ENCODE measurements around the gene ALDH7A1. TPM values are rescaled to one million over a fixed set of nuclear protein-coding genes. Genes with fewer than 3 reads are reported as not detected.
"Not testable (repeated sequence)": the region's sequence is repeated elsewhere in the genome, so short reads cannot be mapped to it uniquely, and the experiment has no call there.

ALDH7A1 gene
- total RNA-seq, 1 experiment from 2014 or later: 27.2 TPM

DNA sequence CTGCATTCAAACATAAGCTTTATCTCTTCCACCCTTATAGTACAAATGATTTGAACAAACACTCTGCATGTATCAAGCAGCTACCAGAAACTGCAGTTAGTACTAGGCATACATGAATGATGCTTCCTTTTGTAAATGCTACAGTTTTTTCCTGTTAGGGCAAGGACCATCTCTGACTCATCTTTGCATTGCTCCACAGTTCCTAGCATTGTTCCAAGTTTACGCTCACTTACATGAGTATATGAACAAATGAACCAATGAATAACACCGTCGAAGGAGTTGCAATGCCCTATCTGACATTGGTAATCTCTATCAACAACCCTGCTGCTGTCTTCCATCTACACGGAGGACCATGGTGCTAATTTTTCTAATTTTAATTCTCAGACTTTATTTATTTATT lies 2.1 kb upstream of the ALDH7A1 start:
- no peak for DNase-seq (ENCODE audit: extremely low read depth, low read depth)

GRCh38 chr5:126595486-126596083 lies 566 bp upstream of the ALDH7A1 start:
- no peak for DNase-seq (ENCODE audit: extremely low read depth, low read depth)

DNA sequence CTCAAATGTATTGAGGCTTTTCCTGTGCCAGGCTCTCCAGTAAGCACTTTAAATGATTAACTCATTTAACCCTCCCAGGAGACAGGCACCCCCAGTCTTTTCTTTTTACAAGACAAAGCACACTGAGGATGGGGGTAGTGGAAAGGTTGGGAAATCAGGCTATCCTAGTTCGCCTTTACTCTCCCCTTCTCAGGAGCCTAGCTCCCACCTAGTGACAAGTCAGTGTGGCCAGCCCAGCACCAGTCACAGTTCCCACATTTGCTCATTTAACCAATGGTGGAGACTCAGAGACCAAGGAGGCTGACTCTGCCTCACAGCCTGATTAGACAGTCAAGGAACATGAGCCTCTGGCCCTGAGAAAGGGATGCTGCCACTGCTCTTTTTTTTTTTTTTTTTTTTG lies 3.5 kb downstream of the ALDH7A1 start:
- no peak for DNase-seq (ENCODE audit: extremely low read depth, low read depth)

DNA sequence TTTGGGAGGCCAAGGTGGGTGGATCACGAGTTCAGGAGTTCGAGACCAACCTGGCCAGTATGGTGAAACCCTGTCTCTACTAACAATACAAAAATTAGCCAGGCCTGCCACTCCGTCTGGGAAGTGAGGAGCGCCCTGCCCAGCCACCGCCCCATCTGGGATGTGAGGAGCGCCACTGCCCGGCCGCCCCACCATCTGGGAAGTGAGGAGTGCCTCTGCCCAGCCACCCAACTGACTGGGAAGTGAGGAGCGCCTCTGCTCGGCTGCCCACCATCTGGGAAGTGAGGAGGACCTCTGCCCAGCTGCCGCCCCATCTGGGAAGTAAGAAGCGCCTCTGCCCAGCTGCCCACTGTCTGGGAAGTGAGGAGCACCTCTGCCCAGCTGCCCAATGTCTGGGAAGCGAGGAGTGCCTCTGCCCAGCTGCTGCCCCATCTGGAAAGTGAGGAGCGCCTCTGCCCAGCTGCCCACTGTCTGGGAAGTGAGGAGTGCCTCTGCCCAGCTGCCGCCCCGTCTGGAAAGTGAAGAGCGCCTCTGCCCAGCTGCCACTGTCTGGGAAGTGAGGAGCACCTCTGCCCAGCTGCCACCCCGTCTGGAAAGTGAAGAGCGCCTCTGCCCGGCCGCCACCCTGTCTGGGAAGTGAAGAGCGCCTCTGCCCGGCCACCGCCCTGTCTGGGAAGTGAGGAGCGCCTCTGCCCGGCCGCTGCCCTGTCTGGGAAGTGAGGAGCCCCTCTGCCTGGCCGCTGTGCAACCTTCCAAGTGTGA lies 5.3 kb downstream of the ALDH7A1 start:
- no peak for DNase-seq (ENCODE audit: extremely low read depth, low read depth)

- DNase-seq (ENCODE audit: extremely low read depth, low read depth): no peak
Observed at GRCh38 chr5:126587551-126588390, 7.2 kb downstream of the ALDH7A1 start.

GRCh38 chr5:126583761-126584160 lies 11.3 kb downstream of the ALDH7A1 start:
- no peak for DNase-seq (ENCODE audit: extremely low read depth, low read depth)

- DNase-seq (ENCODE audit: extremely low read depth, low read depth): no peak
Observed at GRCh38 chr5:126579716-126580115, 15.3 kb downstream of the ALDH7A1 start.

GRCh38 chr5:126577415-126577814 lies 17.6 kb downstream of the ALDH7A1 start:
- DNase-seq (ENCODE audit: extremely low read depth, low read depth): no peak

DNA sequence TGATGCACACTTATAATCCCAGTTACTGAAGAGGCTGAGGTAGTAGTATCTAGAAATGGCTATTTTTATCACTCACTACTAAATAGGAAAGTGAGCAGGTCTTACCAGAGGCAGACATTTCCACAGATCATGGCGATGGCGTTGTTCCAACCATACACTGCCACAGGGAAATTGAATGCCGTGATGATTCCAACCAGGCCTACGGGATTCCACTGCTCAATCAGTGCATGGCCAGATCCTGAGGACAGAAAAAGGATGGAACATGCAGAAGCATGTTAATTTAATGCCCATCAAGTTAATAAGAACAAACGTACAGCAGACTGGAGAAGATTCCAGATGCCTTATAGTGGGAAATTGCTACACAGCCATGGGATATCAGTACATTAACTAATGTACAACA lies 18.0 kb downstream of the ALDH7A1 start:
- no peak for DNase-seq (ENCODE audit: extremely low read depth, low read depth)

DNA sequence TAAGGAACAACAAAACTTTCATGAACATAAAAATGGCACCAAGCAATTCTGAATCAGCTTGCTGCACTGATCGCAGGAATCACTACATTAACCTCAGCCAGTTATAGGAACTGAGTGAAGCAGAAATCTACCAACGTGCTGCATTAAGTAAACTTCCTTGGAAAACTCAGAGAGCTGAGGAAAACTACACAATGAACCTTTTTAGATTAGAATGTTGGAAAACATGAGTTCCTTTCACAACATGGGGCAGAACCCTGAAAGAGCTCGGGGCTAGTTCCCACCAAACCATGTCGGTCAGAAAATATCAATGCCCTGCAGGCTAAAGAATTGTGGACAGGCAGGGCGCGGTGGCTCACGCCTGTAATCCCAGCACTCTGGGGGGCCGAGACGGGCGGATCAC lies 19.4 kb downstream of the ALDH7A1 start:
- no peak for DNase-seq (ENCODE audit: extremely low read depth, low read depth)

DNA sequence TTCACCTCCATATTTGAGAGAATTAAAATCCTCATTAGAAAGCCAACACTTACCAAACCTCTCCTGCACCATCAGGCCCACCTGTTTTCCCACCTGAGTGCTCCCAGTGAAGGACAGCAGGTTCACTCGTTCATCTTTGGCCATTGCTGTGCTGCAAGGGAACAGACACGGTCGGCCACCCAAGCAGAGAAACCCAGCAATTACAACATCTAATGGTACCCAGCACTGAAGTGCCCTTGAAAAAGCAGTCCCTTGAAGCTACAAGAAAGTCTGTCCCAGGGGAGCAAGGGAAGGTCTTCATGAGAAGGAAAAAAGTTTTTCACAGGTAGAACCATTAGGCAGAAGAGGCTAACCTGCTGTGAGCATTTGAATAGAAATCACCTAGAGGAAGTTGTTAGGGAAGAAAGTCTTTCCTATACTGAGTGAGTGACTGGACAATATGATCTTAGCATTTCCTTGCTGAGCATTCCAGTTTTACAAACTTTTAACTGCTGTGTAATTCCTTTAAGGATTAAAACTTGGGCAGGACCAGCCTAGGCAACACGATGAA lies 26.7 kb downstream of the ALDH7A1 start:
- DNase-seq (ENCODE audit: extremely low read depth, low read depth): no peak

- no peak for DNase-seq (ENCODE audit: extremely low read depth, low read depth)
Observed at GRCh38 chr5:126562823-126563222, 32.2 kb downstream of the ALDH7A1 start.

DNA sequence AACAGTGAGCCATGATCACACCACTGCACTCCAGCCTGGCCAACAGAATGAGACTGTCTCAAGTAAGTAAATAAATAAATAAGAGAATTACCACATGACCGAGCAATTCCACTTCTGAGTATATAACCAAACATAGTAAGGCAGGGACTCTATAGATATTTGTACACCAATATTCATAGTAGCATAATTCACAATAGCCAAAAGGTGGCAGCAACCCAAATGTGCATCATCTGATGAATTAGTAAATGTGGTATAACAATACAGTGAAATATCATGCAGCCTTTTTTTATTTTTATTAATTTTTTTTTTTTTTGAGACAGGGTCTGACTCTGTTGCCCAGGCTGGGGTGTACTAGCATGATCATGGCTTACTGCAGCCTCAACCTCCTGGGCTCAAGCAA lies 33.1 kb downstream of the ALDH7A1 start:
- DNase-seq (ENCODE audit: extremely low read depth, low read depth): no peak

DNA sequence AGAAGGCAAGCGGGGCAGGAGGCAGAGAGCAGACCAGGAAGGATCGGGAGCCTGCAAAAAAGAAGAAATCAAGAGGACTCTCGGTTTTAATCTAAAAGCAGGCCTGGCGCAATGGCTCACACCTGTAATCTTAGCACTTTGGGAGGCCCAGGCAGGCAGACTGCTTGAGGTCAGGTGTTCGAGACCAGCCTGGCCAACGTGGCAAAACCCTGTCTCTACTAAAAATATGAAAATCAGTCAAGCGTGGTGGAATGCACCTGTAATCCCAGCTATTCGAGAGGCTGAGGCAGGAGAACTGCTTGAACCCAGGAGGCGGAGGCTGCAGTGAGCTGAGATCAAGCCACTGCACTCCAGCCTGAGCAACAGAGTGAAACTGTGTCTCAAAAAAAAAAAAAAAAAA lies 39.9 kb downstream of the ALDH7A1 start:
- not testable (repeated sequence) for DNase-seq (ENCODE audit: extremely low read depth, low read depth)

DNA sequence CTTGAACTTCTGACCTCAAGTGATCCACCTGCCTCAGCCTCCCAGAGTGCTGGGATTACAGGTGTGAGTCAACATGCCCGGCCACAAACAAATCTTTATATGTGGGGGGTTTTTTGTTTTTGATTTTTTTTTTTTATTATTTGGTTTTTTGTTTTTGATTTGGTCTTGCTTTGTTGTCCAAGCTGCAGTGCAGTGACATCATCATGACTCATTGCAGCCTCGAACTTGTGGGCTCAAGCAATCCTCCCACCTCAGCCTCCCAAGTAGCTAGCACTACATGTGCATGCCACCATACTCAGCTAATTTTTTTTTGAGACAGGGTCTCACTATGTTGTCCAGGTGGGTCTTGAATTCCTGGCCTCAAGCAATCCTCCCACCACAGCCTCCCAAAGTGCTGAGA lies 42.4 kb downstream of the ALDH7A1 start:
- DNase-seq (ENCODE audit: extremely low read depth, low read depth): no peak

DNA sequence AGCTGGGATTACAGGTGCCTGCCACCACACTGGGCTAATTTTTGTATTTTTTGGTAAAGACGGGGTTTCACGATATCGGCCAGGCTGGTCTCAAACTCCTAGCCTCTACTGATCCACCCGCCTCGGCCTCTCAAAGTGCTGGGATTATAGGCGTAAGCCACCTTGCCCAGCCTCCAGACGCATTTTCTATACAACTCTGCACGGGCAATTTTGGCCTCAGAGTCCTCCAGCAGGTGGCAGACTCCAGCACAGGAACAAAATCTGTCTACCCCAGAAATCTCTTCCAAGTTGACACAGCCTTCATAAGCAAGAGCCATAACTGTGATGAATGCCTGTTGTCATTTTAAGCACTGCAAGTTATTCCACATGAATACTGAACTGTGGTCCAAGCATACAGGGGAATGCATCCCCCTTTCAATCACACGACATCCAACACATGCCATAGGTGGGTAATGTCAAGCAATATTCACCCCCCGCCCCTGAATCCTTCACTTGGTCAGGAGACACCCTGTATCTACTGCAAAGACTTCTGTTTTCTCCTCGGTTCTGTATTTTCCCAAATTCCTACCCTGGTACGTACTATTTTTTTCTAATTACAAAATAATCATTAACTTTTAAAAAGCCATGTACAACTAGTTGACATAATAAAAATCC lies 50.8 kb downstream of the ALDH7A1 start:
- peak; percentile 51 for DNase-seq (ENCODE audit: extremely low read depth, low read depth)

- no peak for DNase-seq (ENCODE audit: extremely low read depth, low read depth)
Observed at GRCh38 chr5:126543660-126544059, 51.4 kb downstream of the ALDH7A1 start.

DNA sequence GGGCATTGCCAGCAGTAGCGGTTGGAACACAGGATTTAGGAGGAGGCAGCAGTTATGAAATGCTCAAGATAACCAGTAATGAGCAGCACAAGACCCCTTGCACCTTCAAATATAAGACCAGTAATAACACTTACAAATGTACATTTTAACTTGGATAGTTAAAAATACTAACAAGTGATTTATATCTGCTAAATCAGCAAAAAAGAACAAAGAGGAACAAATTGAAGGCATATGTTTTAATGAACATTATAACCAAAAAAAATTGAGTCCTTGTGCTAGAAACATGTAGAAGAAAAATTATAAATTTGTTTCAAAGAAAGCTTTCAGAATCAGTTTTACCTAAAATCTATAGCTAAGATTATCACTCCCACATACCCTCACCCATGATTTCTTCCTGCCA lies 52.0 kb downstream of the ALDH7A1 start:
- DNase-seq (ENCODE audit: extremely low read depth, low read depth): no peak

- DNase-seq (ENCODE audit: extremely low read depth, low read depth): no peak
Observed at GRCh38 chr5:126542441-126542840, 52.6 kb downstream of the ALDH7A1 start.

DNA sequence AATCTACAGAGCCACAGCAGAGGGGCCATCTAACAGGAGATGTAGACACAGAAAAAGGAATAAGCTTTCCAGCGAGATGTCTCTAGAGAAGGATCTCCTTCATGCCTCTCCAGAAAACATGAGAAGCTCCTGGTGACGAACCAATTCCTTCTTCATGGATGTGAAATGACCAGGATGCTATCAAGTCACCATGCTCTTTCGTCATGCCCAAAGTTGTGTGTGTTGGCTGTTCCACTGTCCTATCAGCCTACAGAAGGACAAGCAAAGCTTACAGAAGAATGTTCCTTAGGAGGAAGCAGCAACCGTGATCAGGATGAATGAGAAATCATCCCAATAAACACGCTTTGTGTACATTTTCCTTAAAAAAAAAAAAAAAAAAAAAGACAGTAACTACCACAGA lies 54.4 kb downstream of the ALDH7A1 start:
- no peak for DNase-seq (ENCODE audit: extremely low read depth, low read depth)

DNA sequence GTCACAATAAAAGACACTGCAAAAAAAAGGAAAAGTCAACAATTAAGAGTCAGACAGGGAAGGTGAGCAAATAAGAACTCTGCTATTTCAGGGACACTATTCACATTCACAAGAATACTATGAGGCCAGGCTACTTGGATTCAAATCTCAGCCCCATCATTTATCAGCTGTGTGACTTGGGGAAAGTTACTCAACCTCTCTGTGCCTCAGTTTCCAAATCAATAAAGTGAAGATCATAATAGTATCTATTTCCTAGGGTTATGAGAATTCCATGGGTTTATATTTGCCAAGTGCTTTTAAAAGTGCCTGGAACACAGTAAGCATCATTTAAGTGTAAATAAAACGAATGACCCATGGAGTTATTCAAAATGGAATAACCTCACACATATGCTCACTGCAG lies 56.4 kb downstream of the ALDH7A1 start:
- DNase-seq (ENCODE audit: extremely low read depth, low read depth): no peak

Data from NCI-H460 (cell line).